Astrocyte of the hippocampus (primary cell): ENCODE data around the gene CYB5R4.
"Not testable (repeated sequence)": the region's sequence is repeated elsewhere in the genome, so short reads cannot be mapped to it uniquely, and the experiment has no call there.

Source experiments
- DNase-seq: peaks from one replicate; pipeline ENCODE4 v3.0.0; 2011; ENCODE audit warnings: low read depth, low spot score

The CYB5R4 gene

GRCh38 chr6:83867043-83867442 is 7.6 kb downstream of the CYB5R4 start:
- no peak for DNase-seq

DNA sequence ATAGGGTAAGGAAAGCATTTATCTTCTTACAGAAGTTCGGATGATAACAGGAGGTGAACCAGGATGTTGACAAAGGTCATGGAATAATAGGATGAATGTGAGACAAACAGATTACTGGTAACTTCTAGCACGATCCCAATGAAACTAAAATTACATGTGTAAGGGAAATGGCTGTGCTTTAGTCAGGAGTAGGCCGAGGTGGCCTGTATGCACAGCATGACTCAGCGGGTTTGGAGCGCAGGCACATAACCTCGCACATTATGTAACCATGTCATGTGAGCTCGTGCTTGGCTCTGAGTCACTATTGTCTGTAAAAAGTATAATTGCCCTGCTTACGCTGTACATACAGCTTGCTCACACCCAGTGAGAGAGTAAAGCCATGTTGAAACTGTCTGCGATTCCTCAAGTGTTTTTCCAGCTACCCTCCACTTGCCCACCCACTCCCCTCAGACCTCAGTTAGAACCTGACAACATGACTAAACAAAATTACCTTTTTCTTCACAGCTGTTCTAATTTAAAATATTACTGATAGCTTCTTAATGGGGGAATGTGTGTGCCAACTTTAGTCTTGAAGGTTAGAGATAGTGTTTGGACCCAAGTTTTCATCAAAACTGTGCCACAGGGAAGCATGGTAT is 8.2 kb downstream of the CYB5R4 start:
- peak; percentile 43 for DNase-seq

- peak; percentile 16 for DNase-seq
Measured at GRCh38 chr6:83868639-83869038, 9.2 kb downstream of the CYB5R4 start.

DNA sequence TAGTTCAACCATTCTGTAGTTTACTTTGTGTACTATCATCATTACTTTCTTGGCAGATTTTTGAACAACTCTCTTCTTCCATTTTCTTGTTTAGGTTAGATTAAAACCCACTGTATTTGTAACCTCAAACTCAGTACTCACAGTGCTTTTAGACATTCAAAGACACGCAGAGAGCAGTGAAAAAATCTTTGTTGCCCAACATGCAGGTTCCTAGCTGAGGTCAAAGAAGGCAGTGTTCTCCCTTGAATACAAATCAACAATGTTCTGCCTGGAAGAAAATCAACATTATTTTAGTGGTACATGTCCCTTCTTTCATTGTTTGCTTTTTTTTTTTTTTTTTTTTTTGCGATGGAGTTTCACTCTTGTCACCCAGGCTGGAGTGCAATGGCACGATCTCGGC is 11.2 kb downstream of the CYB5R4 start:
- no peak for DNase-seq

DNA sequence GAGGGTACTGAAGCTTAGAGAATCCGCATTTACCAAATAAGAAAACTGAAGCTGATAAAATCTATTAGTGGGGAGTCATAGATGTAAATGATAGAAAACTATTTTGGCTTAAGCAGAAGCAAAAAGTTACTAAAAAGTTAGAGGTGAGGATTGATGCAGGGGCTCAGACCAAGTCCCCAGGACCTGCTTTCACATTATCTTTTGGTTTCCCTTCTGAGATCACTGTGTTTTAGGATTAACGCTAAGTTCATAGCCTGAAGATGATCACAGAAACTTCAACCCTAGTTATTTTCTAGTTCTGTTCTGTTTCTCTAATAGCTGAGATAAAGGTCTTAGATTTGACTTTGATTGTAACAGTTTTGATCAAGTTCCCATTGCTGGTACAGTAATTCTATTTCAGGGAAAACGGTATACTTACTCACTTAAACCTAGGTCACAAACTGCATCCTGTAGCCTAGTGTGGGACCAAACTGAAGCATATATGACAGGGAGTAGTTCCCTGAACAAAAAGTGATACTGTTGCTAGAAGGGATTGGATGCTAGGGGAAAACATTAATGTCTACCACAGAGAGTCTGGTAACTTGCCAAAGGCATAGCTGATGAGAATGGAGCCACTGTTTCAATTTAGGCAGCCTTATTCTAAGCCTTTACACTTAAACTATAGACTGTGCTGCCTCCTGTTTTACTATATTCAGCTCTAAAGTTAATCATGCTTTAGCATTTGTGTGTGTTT is 13.1 kb downstream of the CYB5R4 start:
- DNase-seq: peak; percentile 55

GRCh38 chr6:83873869-83874268 is 14.4 kb downstream of the CYB5R4 start:
- no peak for DNase-seq

GRCh38 chr6:83875843-83876242 is 16.4 kb downstream of the CYB5R4 start:
- DNase-seq: no peak

GRCh38 chr6:83878902-83879644 is 19.6 kb downstream of the CYB5R4 start:
- no peak for DNase-seq

GRCh38 chr6:83879746-83880145 is 20.3 kb downstream of the CYB5R4 start:
- DNase-seq: no peak

DNA sequence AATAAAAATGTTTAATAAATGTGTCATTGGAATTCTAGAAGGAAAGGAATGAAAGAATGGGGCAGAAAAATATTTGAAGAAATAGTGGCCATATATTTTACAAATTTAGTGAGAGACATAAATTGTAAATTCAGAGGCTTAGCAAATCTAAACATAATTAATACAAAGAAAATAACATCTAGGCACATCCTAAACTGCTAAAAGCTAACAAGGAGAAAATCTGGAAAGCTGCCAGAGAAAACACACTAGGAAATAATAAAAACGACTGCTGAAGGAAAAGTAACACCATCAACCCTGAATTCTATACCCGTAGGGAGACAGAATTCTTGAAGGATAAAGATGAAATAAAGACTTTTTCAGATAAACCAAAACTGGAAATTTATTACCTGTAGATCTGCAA is 23.8 kb downstream of the CYB5R4 start:
- DNase-seq: no peak

- peak; percentile 67 for DNase-seq
Measured at GRCh38 chr6:83884523-83884922, 25.0 kb downstream of the CYB5R4 start.

DNA sequence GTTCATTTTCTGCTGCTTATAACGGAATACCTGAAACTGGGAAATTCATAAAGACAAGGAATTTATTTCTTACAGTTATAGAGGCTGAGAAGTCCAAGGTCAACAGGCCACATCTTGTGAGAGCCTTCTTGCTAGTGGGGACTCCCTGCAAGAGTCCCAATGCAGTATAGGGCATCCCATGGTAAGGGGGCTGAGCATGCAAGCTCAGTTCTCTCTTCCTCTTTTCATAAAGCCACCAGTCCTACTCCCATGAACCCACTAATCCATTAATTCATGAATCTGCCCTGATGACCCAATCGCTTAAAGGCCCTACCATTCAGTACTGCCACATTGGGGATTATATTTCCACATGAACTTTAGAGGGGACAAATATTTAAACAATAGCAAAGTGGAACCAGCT is 26.5 kb downstream of the CYB5R4 start:
- no peak for DNase-seq

DNA sequence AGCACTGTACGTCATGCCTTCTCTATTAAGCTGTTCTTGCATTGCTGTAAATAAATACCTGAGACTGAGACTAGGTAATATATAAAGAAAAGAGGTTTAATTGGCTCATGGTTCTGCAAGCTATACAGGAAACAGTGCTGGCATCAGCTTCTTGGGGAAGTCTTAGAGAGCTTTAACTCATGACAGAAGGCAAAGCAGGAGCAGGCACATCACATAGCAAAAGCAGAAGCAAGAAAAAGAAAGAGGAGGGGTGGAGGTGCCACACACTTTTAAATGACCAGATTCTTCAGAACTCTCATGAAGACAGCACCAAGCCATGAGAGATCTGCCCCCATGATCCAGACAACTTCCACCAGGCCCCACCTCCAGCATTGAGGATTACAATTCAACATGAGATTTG is 30.1 kb downstream of the CYB5R4 start:
- DNase-seq: no peak

GRCh38 chr6:83890520-83890919 is 31.0 kb downstream of the CYB5R4 start:
- no peak for DNase-seq

DNA sequence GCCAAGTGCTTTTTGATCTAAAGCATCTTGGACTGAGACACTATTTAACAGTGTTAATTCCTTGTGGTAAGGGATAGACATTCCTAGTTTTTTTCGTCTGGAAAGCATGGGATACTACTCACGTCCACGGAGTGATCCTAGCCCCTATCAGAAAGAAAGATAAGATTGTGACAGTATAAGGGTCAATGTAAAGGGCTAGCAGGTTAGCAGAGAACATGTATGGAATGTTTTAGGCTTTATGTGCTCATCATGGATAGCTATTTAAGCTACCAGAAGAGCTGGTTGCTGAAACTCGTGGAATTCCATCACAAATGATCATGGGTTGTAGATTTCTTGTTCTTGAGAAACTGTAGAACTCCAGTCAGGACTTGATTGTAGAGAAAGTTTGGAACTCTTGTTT is 32.1 kb downstream of the CYB5R4 start:
- no peak for DNase-seq

GRCh38 chr6:83893024-83893423 is 33.5 kb downstream of the CYB5R4 start:
- no peak for DNase-seq

GRCh38 chr6:83897094-83897493 is 37.6 kb downstream of the CYB5R4 start:
- DNase-seq: not testable (repeated sequence)

DNA sequence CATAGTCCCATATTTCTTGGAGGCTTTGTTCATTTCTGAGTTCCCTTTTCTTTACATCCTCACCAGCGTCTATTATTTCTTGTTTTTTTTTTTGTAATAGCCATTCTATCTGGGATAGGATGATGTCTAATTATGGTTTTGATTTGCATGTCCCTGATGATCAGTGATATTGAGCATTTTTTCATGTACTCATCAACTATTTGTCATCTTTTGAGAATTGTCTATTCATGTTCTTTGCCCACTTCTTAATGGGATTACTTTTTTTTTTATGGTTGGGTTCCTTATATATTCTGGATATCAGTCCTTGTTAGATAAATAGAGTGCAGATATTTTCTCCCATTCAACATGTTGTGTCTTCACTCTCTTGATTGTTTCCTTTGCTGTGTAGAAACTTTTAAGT is 42.1 kb downstream of the CYB5R4 start:
- DNase-seq: no peak

GRCh38 chr6:83904395-83904794 is 44.9 kb downstream of the CYB5R4 start:
- DNase-seq: no peak

- DNase-seq: no peak
Measured at GRCh38 chr6:83905648-83906047, 46.2 kb downstream of the CYB5R4 start.

- not testable (repeated sequence) for DNase-seq
Measured at GRCh38 chr6:83907623-83908390, 48.3 kb downstream of the CYB5R4 start.

DNA sequence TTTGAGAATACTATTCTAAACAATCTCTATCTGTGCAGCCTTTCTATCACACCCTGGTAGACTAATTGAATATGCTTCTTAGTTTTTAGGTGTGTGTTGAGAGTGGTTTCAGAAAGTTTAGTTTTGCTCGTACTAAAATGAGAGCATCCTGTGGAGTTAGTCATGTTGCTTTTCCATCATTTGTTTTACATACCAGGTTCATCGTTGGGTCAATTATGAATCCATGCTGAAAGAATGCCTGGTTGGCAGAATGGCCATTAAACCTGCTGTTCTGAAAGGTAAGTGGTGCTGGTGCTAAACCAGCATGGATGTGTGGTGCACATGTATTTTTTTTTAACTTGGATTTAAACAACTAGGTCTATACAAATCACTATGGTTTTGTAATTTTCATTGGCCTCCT is 49.3 kb downstream of the CYB5R4 start:
- DNase-seq: peak; percentile 60
